ENCODE data around the gene IMMP2L.

- TF ChIP-seq CTCF (IDR thresholded peaks at IDR 0.05; ENCODE audit: extremely low read depth in 1 of 2, insufficient read depth in 1 of 2, low read depth in 1 of 2, low read length in 2 of 2) (no peak), POLR2A (IDR thresholded peaks at IDR 0.05; ENCODE audit: low read depth, low read length) (no peak)
These were observed 487.5 kb downstream of the IMMP2L start for GRCh38 chr7:111074748-111075146.
